K562 (cell line): ENCODE measurements around the gene WDR46. TPM values are rescaled to one million over a fixed set of nuclear protein-coding genes. Genes with fewer than 3 reads are reported as not detected.

Source experiments
- CBX8 ChIP-seq: fragments of 200-600 bp; sonication (generic); IDR thresholded peaks from 2 replicates; pipeline ENCODE4 v1.6.1; 2012; ENCODE audit warnings: borderline replicate concordance, mixed run types, low read depth, mild to moderate bottlenecking, moderate library complexity, mixed read lengths, low read length, control low read depth, inconsistent platforms; ENCODE audit not compliant: poor library complexity, severe bottlenecking; ENCODE audit errors: extremely low read depth
- CGGBP1 ChIP-seq: fragments of 250-450 bp; sonication (Bioruptor Pico); IDR thresholded peaks from 2 replicates; pipeline ENCODE4 v1.9.0; 2021; ENCODE audit warnings: mild to moderate bottlenecking
- CHD1 ChIP-seq: fragments of 200-600 bp; sonication (generic); IDR thresholded peaks from one replicate; pipeline ENCODE4 v1.6.1; 2012; ENCODE audit warnings: mild to moderate bottlenecking, moderate library complexity, low read length, inconsistent platforms
- MED1 ChIP-seq: sonication (generic); formaldehyde crosslinking; IDR thresholded peaks from 2 replicates; pipeline ENCODE4 v1.8.1; 2023; ENCODE audit warnings: missing genetic modification reagents, borderline replicate concordance
- NR2C1 ChIP-seq, 2 experiments: fragments of 450-650 bp; IDR thresholded peaks; 2 replicates each; pipeline ENCODE4 v1.6.1; 2017; ENCODE audit warnings: mild to moderate bottlenecking in 2 of 2, antibody characterized with exemption in 1 of 2, inconsistent platforms in 1 of 2, missing compliant biosample characterization in 1 of 2, missing genetic modification characterization in 1 of 2
- RFX7 ChIP-seq: fragments of 250-450 bp; sonication (Bioruptor Pico); IDR thresholded peaks from 2 replicates; pipeline ENCODE4 v1.5.1; 2021; ENCODE audit warnings: mild to moderate bottlenecking
- ZBTB5 ChIP-seq: fragments of 450-650 bp; IDR thresholded peaks from 2 replicates; pipeline ENCODE4 v1.6.1; 2017; ENCODE audit warnings: antibody characterized with exemption
- ZHX1 ChIP-seq: fragments of 150-350 bp; conservative IDR thresholded peaks from 2 replicates; pipeline ENCODE4 v1.6.1; 2014; ENCODE audit warnings: low read length
- polyA plus RNA-seq, 8 experiments: library from polyadenylated mRNA; depleted of rRNA in 4 of 8; stranded (reverse) in 5 of 8; unstranded in 3 of 8; fragments of >200 nt; fragmentation: Nextera tagmentation in 2 of 8; fragmentation: Illumina TruSeq in 1 of 8; extraction: Ambion mirVana in 2 of 8; extraction: Trizol in 1 of 8; gene quantifications; 2 replicates each; pipeline versions ENCODE4 v1.2.1 to v1.2.3, GENCODE V29; 2011 to 2014; ENCODE audit warnings: inconsistent platforms in 1 of 8, missing spikeins in 1 of 8
- total RNA-seq, 7 experiments: library from RNA; depleted of rRNA in 6 of 7; stranded (reverse); fragments of >200 nt in 6 of 7; fragmentation: Illumina TruSeq in 2 of 7; extraction: Trizol in 2 of 7; gene quantifications; 2 replicates each; pipeline versions ENCODE4 v1.2.1 to v1.2.3, GENCODE V29; 2011 to 2021; ENCODE audit warnings: low replicate concordance in 1 of 7
- TF ChIP-seq, protein P1 (sequence below): sonication (generic); formaldehyde crosslinking; IDR thresholded peaks from 2 replicates; pipeline ENCODE4 v1.8.1; 2023; ENCODE audit warnings: missing genetic modification reagents, mild to moderate bottlenecking, borderline replicate concordance
- TF ChIP-seq, protein P2 (sequence below): sonication (generic); formaldehyde crosslinking; IDR thresholded peaks from 2 replicates; pipeline ENCODE4 v1.8.1; 2023; ENCODE audit warnings: mild to moderate bottlenecking, missing genetic modification reagents, moderate library complexity

WDR46 gene
- total and polyA plus RNA-seq, 9 of the 15 experiments (the other 6 are each of a cell fraction or from before 2014, with no cell fraction given) = 8.9 to 146 (median 93.1) TPM

- TF ChIP-seq, protein P1, sequence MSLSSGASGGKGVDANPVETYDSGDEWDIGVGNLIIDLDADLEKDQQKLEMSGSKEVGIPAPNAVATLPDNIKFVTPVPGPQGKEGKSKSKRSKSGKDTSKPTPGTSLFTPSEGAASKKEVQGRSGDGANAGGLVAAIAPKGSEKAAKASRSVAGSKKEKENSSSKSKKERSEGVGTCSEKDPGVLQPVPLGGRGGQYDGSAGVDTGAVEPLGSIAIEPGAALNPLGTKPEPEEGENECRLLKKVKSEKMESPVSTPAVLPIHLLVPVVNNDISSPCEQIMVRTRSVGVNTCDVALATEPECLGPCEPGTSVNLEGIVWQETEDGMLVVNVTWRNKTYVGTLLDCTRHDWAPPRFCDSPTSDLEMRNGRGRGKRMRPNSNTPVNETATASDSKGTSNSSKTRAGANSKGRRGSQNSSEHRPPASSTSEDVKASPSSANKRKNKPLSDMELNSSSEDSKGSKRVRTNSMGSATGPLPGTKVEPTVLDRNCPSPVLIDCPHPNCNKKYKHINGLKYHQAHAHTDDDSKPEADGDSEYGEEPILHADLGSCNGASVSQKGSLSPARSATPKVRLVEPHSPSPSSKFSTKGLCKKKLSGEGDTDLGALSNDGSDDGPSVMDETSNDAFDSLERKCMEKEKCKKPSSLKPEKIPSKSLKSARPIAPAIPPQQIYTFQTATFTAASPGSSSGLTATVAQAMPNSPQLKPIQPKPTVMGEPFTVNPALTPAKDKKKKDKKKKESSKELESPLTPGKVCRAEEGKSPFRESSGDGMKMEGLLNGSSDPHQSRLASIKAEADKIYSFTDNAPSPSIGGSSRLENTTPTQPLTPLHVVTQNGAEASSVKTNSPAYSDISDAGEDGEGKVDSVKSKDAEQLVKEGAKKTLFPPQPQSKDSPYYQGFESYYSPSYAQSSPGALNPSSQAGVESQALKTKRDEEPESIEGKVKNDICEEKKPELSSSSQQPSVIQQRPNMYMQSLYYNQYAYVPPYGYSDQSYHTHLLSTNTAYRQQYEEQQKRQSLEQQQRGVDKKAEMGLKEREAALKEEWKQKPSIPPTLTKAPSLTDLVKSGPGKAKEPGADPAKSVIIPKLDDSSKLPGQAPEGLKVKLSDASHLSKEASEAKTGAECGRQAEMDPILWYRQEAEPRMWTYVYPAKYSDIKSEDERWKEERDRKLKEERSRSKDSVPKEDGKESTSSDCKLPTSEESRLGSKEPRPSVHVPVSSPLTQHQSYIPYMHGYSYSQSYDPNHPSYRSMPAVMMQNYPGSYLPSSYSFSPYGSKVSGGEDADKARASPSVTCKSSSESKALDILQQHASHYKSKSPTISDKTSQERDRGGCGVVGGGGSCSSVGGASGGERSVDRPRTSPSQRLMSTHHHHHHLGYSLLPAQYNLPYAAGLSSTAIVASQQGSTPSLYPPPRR (CRISPR knock-in tag) = no peak
- no peak for TF ChIP-seq ZBTB5
- TF ChIP-seq MED1 (CRISPR knock-in tag) = no peak
- TF ChIP-seq, protein P2, sequence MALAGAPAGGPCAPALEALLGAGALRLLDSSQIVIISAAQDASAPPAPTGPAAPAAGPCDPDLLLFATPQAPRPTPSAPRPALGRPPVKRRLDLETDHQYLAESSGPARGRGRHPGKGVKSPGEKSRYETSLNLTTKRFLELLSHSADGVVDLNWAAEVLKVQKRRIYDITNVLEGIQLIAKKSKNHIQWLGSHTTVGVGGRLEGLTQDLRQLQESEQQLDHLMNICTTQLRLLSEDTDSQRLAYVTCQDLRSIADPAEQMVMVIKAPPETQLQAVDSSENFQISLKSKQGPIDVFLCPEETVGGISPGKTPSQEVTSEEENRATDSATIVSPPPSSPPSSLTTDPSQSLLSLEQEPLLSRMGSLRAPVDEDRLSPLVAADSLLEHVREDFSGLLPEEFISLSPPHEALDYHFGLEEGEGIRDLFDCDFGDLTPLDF (CRISPR knock-in tag) = no peak
- peak; percentile 100 for TF ChIP-seq NR2C1 (IDR thresholded peaks at IDR 0.05)
- TF ChIP-seq NR2C1 (tag; IDR thresholded peaks at IDR 0.05) = peak; percentile 100
- no peak for TF ChIP-seq RFX7 (CRISPR knock-in tag)
- no peak for TF ChIP-seq CBX8
- TF ChIP-seq CGGBP1 (CRISPR knock-in tag) = no peak
- TF ChIP-seq ZHX1 = no peak; the same call in 1 of the 2 replicates
- peak; percentile 18 for TF ChIP-seq CHD1
These were observed at the start of gene WDR46, which contains the start of gene PFDN6 (continued) for GRCh38 chr6:33288921-33289783.
